GM13977 (cell line): ENCODE results near the gene BBS10.
"Not testable (repeated sequence)": the region's sequence is repeated elsewhere in the genome, so short reads cannot be mapped to it uniquely, and the experiment has no call there.

Experiments used
- DNase-seq: peaks from one replicate; pipeline ENCODE4 v3.0.0; 2012; ENCODE audit warnings: low spot score
- in situ Hi-C: fragments of 300-500 bp; cut with MboI; formaldehyde crosslinking; loops from one replicate; pipeline ENCODE4 v1.12.0; 2022; ENCODE audit warnings: low sequenced_read_pairs, low pct_unique_long_range_greater_than_20kb, mixed read lengths, inconsistent platforms; ENCODE audit not compliant: unreplicated experiment
- TF ChIP-seq, protein P1 (sequence below): IDR thresholded peaks from 2 replicates; pipeline ENCODE4 v1.5.1; 2012; ENCODE audit warnings: mild to moderate bottlenecking, control low read depth; ENCODE audit not compliant: insufficient read depth; ENCODE audit errors: extremely low read depth, missing control alignments

BBS10 gene

DNA sequence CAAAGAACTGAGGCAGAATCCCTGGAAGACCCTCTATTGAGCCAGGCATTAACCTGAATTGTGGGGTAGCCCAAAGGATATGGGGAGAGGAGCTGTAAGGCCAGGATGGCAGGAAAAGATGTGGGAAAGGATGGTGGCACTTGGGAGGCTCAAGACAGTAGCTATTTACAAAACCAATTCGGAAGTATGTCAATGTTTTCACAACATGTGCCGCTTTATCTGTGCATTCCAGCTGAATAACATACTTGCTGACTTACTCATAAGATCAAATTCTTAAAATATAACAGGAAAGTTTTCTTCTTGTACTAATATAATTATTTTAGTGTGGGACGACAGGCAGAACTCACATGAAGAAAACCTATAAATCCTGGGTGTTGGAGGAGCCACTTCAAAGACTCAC is 10.6 kb downstream of the BBS10 start:
- in situ Hi-C loops = loop anchor here (25.0 kb wide), 1 partner anchor 800 kb away; no protein-coding TSS in a partner anchor
- TF ChIP-seq, protein P1, sequence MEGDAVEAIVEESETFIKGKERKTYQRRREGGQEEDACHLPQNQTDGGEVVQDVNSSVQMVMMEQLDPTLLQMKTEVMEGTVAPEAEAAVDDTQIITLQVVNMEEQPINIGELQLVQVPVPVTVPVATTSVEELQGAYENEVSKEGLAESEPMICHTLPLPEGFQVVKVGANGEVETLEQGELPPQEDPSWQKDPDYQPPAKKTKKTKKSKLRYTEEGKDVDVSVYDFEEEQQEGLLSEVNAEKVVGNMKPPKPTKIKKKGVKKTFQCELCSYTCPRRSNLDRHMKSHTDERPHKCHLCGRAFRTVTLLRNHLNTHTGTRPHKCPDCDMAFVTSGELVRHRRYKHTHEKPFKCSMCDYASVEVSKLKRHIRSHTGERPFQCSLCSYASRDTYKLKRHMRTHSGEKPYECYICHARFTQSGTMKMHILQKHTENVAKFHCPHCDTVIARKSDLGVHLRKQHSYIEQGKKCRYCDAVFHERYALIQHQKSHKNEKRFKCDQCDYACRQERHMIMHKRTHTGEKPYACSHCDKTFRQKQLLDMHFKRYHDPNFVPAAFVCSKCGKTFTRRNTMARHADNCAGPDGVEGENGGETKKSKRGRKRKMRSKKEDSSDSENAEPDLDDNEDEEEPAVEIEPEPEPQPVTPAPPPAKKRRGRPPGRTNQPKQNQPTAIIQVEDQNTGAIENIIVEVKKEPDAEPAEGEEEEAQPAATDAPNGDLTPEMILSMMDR = no peak
- no peak for DNase-seq

DNA sequence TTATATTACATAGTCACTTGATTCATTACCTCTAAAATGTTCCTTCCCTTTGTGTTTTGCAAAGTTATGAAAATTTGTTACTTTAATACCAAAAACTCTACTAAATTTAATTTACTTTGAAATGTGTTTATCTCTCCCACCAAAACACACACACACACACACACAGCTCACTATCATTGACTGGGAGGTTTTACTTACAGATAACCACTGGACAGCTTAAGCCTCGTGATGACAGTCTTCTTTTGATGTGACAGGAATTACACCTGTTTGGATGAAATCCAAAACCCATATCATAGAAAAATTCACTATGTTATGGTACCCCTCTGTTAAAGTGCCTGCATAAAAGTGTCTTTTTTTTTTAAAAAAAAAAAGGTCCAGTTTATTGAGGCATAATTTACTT is 15.6 kb downstream of the BBS10 start:
- no peak for DNase-seq
- in situ Hi-C loops = loop anchor here (25.0 kb wide), 1 partner anchor 795 kb away; no protein-coding TSS in a partner anchor
- TF ChIP-seq, protein P1 = no peak

DNA sequence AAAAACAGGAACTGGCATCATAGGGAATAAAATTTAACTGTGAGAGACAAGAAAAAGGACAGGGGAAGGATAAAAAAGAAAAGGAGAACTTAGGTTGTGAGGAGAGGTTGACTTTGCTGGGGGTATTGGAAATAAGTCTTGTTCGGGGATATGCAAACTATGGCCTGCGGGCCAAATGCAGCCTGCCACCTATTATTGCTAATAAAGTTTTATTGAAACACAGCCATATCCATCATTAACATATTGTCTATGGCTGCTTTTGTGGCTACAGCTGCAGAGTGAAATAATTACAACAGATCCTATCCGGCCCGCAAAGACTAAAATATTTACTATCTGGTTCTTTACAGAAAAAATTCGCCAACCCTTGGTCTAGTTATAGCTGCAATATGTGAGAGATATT is 18.6 kb downstream of the BBS10 start:
- TF ChIP-seq, protein P1 = no peak
- in situ Hi-C loops = loop anchor here (25.0 kb wide), 1 partner anchor 792 kb away; no protein-coding TSS in a partner anchor
- DNase-seq = no peak

DNA sequence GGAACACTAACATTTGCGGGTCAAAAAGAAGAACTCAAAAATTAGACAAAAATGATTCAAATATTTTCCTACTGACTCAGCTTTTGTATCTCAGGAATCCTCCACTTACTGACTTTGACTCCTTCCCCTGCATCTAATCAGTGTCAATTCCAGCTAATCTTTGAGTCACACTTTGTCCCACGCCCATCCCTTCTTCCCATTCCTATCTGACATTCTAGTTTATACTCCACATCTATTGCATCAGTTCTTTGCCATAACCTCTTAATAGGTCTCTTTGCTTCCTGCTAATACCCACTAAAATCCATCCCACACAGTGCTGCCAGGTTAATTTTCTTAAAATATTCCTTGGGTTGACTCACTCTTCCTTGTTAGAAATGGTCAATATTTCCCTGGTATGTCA is 19.1 kb downstream of the BBS10 start:
- TF ChIP-seq, protein P1 = no peak
- no peak for DNase-seq
- in situ Hi-C loops = loop anchor here (25.0 kb wide), 1 partner anchor 792 kb away; no protein-coding TSS in a partner anchor

DNA sequence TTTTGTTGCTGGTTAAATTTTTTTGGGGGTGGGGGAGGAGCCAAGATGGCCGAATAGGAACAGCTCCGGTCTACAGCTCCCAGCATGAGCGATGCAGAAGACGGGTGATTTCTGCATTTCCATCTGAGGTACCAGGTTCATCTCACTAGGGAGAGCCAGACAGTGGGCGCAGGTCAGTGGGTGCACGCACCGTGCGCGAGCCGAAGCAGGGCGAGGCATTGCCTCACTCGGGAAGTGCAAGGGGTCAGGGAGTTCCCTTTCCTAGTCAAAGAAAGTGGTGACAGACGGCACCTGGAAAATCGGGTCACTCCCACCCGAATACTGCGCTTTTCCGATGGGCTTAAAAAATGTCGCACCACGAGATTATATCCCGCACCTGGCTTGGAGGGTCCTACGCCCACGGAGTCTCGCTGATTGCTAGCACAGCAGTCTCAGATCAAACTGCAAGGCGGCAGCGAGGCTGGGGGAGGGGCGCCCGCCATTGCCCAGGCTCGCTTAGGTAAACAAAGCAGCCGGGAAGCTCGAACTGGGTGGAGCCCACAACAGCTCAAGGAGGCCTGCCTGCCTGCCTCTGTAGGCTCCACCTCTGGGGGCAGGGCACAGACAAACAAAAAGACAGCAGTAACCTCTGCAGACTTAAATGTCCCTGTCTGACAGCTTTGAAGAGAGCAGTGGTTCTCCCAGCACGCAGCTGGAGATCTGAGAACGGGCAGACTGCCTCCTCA is 28.5 kb downstream of the BBS10 start:
- in situ Hi-C loops, DNase-seq: not testable (repeated sequence)

DNA sequence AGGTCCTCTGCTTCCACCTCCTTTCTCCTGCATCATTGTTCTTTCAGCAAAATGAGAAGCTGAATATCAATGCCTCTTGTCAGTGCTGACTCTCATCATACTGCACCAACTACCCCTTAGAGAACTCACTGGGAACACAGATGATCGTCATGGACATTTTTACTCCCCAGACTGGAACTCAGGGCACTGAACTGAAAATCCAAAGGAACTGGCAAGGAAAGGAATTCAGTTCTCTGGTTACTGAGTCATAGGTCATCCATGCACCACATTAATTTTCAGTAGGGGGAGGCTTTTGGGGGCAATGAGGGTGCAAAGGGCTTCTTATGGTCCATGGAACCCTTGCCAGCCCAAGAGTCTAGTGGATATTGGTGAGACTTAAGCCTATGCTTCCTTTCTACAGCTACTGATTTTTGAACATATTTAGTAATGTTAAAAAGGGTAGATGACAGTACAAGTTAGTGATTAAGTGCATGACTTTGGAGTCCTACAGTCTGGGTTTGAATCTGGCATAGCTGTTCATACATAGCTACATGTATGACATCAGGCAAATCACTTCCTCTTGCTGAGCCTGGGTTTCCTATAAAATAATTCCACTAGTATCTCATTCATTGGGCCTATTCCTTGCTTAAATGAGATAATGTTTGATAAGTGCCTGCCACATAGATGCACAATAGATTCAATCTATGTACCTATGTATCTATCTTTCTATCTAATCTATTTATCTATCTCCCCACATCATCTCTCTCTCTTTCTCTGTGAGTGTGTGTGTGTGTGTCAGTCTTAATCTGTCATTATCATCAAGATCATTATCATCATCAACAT is 29.2 kb downstream of the BBS10 start:
- in situ Hi-C loops = no loop called here
- TF ChIP-seq, protein P1 = no peak
- no peak for DNase-seq

DNA sequence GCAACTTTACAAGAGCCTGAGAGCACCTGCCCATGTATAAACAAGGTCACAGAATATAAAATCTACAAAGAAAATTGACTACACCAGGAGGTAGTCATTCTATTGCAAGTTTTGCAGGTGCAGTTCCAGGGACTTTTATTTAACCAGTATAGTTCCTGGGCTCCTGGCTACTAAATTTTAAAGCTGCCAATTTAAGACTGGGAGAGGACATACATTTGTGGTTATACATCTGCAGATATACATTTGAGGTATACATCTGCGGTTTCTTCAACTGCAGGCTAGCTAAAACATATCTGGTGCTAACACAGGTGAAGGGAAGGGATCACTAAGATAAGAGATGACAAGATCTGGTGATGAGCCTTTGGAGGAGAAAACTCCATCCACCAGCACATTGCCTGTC is 30.2 kb downstream of the BBS10 start:
- DNase-seq = no peak
- in situ Hi-C loops = no loop called here
- TF ChIP-seq, protein P1 = no peak
